Kasumi-1 (cell line): ENCODE measurements around the gene HEPH.
"Not testable (repeated sequence)": the region's sequence is repeated elsewhere in the genome, so short reads cannot be mapped to it uniquely, and the experiment has no call there.

Source experiments
- DNase-seq, 2 experiments: peaks; one replicate each; lab custom pipeline; 2025; lab: John Stamatoyannopoulos, UW

The HEPH gene

DNA sequence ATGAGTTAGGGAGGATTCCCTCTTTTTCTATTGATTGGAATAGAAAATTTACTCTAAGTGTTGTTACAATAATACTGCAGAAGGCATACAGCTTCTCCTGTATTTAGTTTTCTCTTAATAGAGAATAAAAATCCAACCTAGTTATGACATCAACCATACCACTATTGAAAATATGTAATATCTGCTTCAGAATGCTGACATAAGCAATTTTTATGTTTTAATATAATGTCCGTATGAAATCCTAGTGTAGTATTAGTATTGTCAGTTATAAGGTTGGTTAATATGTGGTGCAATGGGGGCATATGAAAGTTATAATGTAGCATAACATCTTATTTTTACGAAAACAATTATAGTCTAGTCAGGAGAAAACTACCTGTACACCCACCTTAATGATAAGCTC is 68.2 kb downstream of the HEPH start:
- no peak for DNase-seq

DNA sequence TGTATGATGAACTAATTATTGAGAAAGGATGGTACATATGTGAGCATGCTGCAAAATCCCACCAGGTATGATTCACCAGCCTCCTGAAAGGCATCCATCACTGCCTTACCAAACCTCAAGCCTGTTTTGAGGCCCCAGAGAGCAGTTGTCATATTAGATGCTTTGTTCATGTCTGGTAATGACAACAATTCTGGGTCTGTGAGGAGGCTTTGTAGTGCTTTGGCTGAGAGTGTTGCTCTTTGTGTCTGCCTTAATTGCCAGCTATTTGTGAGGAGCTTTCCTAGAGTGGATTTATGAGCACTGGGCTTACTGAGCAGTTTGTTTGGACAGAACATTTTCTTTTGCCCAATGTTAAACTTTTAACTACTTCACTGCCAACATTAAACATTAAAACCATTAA is 69.2 kb downstream of the HEPH start:
- DNase-seq = no peak

GRCh38 chrX:66233904-66234303 is 69.9 kb downstream of the HEPH start:
- not testable (repeated sequence) for DNase-seq

- DNase-seq = no peak
These were observed 91.4 kb downstream of the HEPH start for GRCh38 chrX:66255359-66255967.

DNA sequence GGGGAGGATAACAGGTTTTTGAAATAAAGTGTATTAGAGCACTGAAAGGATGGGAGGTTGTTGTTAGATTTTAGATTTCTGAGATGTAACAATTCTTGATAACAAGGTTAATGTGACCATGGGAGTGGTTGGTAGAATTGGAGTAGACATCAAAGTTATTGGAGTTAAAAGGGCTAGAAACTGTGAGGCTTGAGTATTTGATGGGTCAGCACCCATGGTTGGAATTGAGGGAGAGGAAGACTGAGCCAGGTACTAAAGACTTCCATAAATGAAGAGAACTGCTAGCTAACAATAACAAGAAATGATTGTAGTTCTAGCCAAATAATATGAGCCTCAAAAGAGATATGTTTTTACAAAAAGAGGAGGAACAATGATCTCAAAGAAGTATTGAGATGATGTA is 98.8 kb downstream of the HEPH start:
- DNase-seq = no peak
